ENCODE data around the gene BMP8B. TPM values are rescaled to one million over a fixed set of nuclear protein-coding genes. Genes with fewer than 3 reads are reported as not detected.
"Not testable (repeated sequence)": the region's sequence is repeated elsewhere in the genome, so short reads cannot be mapped to it uniquely, and the experiment has no call there.

BMP8B gene
- polyA plus RNA-seq, 4 donors = 1.9 to 3.8 (median 2.6) TPM

DNA sequence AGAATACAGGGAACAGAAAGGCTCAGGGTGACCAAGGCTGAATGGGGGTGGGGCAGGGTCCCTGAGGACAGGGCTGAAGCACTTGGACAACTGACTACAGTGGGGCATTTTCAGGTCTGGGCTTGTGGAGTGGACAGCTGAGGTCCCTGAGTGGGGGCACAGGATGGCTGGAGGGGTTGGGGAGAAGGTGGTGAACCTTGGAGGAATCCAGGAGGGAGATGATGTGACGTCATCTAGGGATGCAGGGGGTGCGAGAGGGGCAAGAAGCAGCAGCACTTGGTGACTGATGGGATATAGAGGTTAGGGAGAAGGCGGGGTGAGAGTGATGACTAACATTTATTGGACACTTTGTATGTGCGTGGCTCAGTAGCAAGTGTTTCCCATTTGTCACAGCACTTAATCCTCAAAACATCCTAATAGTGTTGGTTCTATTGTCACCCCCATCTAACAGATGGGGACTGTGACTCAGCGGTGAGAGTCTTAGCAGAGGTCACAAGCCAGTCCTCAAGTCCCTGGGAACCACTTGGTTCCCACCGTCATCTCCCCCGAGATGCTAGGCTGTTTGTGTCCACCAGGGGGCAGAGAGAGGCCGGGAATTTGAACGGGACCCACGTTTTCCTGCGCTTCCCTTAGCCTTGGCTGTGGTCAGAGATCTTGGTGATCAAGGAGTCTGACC, 27.9 kb upstream of the BMP8B start:
- peak; percentile 52 to 58 (median 54) for DNase-seq (ENCODE audit: low read depth in 4 of 4, low spot score in 3 of 4)

DNA sequence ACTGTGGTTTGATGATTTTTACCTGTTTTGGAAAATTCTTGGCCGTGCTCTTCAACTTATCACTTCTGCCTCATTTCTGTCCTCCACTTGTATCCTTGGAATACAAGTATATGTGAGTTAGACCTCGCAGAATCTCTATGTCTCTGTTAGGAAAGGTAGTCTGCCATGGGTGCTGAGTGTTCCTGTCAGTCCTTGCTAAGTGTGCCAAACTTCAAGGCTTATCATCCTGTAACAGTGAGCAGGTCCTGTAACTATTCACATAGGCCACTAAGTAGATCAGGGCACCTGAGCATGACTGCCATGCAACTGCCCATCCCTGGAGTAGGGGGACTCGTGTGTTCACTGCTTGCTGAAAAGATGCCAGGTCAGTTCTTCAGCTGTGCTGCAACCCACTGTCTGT, 24.2 kb upstream of the BMP8B start:
- DNase-seq (ENCODE audit: low read depth in 4 of 4, low spot score in 3 of 4) = no peak

DNA sequence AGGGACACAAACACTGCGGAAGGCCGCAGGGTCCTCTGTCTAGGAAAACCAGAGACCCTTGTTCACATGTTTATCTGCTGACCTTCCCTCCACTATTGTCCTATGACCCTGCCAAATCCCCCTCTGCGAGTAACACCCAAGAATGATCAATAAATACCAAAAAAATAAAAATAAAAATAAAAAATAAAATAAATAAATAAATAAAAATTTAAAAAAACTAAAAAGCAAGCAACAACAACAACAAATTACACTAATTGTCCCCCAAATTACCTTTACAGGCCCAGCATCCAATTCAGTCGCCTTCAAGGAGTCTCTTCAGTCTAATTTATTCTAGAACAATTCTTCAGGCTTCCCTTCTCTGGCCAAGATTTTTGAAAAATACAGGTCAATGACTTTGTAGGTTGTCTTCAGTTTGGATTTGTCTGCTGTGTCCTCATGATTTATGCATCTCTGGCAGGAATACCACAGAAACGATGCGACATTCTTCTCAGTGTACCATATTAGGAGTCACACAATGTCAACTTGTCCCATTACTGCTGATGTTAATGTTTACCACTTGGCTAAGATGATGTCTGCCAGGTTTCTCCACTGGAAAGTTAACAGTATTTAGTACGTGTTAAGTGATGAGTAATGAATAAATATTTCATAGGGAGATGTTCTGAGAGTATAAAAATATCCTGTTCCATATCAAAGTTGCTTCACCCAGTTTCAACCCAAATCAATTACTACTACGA, 20.3 kb upstream of the BMP8B start:
- DNase-seq (ENCODE audit: low read depth in 4 of 4, low spot score in 3 of 4) = no peak

DNA sequence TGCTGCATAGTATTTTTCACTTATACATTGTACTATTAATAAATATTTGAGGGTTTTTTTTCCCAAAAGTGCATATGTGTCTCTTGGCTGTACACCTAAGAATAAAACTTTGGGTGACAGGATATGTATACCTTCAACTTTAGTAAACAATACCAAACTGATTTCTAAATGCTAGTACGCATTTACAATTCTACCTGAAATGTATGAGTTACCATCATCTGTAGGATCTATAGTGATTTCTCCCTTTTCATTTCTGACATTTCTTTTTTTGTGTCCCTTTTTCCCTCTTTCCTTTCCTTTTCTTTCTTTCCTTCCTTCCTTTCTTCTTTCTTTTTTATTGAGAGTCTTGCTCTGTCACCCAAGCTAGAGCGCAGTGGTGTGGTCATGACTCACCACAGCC, 16.7 kb upstream of the BMP8B start:
- no peak for DNase-seq (ENCODE audit: low read depth in 4 of 4, low spot score in 3 of 4)

DNA sequence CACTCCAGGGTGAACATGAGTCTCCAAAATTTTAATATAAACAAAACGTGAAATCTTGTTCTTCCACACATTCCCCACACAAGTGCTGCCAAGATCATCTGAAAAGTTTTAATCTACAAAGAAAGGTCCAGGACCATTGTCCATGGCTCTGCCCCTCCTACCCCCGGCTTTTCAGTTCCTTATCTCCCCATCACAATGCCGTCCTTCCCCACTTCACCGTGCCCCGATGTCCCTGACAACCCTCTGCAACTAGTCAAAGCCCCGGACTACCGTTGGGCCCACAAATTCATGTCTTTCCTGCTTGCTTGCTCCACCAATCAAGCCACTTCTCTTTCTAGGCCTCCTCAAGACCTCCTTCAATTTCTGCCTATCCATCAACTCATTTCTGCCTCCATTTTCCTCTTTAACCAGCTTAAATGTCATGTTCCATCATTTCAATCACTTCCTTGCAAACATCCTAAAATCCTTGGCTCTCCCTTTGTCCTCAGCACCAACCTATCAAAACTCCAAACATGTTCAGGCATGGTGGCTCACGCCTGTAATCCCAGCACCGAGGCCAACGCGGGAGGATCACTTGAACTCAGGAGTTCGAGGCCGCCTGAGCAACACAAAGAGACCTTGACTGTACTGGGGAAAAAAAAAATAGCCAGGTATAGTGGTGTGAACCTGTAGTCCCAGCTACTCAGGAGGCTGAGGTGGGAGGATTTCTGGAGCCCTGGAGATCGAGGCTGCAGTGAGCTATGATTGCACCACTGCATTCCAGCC, 14.0 kb upstream of the BMP8B start:
- DNase-seq (ENCODE audit: low read depth in 4 of 4, low spot score in 3 of 4) = no peak

DNA sequence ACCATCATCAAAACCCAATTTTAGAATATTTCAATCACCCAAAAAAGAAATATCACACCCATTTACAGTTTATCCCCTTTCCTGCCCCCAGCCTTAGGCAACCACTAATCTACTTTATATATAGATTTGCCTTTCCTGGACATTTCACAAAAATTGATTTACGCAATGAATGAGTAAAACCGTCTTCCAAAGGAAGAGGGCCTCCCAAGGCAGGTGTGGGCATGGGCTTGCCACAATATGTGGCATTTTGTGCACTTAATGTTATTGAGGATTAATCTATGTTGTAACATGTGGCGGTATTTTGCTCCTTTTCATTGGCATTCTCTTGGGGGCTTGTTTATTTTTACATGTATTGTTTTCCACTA, 11.8 kb upstream of the BMP8B start:
- no peak for DNase-seq (ENCODE audit: low read depth in 4 of 4, low spot score in 3 of 4)

DNA sequence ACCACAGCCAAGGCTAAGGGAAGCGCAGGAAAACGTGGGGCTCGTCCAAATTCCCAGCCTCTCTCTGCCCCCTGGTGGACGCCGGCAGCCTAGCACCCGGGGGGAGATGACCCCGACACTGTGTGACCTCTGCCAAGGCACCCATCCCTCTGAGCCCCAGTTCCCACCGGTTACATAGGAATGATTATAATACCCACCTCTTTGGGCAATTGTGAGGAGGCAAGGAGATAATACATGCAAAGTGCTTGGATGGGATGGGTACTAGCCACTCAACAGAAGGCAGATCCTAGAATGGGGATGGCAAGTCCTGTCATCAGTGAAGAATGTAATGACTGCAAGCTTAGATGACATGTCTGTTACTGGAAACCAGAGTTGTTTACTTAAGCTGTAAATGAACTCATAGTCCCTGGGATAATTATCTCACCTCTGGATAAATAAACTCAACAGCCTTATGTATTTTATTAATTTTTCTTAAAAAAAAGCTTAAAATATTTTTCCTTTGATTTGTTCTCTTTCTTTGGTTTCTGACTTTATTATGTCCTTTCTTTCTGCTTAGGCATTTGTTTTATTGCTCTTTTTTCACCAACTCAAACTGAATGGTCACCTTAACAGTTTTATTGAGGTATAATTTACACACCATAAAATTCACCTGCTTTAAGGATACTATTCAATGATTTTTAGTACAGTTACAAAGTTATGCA, 11.3 kb upstream of the BMP8B start:
- DNase-seq (ENCODE audit: low read depth in 4 of 4, low spot score in 3 of 4) = no peak

DNA sequence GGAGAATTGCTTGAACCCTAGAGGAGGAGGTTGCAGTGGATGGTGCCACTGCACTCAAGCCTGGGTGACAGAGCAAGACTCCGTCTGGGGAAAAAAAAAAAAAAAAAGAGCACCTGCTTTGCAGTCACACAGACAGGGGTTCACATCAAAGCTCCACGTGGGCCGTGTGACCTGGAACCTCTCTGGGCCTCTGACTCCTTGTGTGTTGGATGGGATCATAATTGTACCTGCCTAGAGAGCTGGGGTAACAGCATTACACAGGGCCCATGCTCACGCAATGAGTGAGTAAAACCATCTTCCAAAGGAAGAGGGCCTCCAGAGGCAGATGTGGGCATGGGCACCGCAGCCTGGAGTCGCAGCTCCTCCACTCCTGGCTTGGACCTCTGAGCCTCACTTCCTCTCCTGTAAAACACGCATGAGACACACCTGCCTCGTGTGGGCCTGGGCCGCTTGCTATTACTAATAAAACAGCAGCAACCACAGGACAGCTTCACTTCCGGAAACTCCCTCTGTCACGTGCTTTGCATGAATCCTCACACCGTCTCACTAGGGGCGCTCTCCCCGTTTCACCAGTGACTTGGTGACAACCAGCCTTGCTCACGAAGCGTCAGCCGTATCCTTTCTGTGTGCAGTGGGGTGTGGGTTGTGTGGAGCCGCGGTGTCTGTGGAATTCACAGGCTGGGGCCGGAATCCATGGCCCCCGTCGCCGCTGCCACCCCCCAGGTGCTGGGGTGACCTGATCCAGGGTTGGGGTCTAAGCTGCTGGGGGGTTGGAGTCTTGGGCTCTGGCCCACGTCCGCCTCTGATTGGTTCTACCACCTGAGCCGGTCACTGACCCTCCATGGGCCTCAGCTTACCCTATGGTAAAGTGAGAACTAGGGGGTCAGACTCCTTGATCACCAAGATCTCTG, 10.4 kb upstream of the BMP8B start:
- DNase-seq (ENCODE audit: low read depth in 4 of 4, low spot score in 3 of 4) = not testable (repeated sequence)

DNA sequence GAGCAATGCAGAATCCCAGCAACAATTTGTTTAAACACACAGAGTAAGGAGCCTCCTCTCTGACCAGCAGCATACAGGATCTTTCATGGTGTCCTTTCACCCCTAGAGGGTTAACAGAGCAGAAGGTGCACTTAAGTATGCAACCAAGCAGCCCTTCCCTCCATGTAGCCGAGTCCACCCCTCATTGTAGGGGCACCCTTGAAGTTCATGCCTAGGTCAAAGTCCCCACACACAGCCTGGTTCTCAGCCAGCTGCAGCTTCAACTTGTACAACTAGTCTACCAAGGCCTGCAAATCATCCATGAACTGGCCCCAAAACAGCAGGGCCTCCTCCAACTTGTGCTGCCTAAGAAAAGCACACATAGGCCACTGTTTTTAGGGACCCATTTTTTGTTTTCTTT, 7.0 kb upstream of the BMP8B start:
- DNase-seq (ENCODE audit: low read depth in 4 of 4, low spot score in 3 of 4) = no peak

DNA sequence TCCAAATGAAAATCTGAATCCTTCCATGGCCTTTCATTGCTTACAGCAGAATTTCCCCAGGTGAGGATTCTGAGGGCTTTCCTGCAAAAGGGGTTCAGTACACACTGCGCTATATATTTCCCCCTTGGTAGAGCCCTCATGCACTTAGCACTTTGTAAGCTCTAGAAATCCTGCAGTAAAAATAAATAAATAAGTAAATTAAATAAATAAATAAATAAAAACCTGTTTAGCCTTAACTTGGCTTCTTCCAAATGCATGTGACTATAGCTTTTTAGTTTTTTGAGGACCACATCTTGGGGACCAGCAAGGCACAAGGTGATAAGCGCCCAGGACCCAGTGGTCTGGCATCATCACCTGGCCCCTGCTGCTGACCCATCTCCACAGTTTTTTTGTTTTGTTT, 3.2 kb upstream of the BMP8B start:
- DNase-seq (ENCODE audit: low read depth in 4 of 4, low spot score in 3 of 4) = no peak

DNA sequence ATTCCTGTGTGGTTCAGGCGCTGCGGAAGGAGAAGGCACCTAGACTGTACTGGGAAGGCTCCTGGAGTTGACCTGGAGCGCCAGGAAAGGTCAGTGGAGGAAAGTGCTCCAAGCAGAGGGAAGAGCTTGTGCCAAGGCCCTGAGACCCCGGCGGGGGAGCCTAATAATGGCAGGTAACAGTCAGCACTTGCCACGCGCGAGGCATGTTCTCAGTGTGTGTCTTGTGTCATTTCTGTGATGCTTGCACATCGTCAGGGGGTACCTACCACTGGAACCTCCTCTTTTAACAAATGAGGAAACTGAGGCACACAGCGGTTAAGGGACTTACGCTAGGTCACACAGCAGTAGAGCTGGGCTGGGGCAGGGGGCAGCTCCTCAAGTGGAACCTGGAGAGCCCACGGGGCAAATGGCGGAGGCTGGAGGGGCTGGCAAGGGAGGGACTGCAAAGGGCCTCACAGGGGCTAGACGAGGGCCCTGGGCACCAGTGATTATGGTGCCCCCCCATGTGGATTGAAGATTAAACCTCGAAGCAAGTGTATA, 976 bp upstream of the BMP8B start:
- DNase-seq (ENCODE audit: low read depth in 4 of 4, low spot score in 3 of 4) = no peak

DNA sequence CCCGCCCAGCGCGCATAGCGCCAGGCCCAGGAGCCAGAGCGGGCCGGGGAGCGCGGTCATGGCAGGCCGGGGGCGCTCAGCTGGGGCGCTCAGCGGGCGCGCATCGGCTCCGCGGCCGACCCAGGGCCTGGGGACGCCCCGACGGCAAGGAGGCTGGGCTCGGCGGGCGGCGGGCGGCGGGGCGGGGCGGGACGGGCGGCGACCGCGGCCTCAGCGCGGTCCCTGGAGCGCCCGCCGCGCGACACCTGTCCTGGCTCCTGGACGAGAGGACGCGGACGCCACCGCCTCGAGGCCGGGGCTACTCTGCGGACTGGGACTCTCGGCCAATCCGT, 273 bp downstream of the BMP8B start:
- no peak for DNase-seq (ENCODE audit: low read depth in 4 of 4, low spot score in 3 of 4)

DNA sequence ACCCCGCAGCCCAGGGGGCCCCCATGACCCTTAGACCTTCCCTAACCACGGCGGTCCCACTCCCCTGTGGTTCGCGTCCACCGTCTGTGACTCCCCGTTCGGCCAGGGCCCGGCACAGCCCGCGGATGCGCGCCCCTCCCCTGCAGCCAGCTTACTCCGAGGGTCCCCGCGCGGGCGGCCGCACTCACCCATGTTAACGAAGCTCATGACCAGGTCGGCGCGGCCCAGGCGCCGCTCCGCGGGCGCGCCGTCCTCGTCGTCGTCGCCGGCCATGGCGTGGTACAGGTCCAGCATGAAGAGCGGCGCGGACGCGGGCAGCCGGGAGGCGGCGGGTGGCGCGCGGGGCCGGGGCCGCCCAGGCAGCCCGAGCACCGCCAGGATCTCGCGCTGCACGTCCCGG, 701 bp downstream of the BMP8B start:
- DNase-seq (ENCODE audit: low read depth in 4 of 4, low spot score in 3 of 4) = not testable (repeated sequence)

DNA sequence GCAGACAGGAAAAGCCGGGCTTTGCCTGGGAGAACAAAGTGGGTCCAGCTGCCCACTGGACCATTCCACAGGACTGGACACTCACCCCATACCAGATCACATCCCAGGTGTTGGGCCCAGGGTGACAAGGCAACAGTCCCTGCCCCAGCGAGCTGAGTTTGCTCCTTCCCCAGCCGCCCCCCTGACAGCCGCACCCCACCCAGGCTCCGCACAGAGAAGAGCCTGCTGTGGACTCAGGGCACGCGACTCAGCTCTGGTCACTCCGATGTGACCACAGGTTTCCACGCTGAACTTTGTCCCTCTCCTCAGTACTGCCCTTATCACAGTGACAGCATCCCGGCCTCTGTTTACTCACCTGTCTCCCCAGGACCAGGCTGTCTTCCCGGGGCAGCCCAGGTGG, 1.2 kb downstream of the BMP8B start:
- no peak for DNase-seq (ENCODE audit: low read depth in 4 of 4, low spot score in 3 of 4)

DNA sequence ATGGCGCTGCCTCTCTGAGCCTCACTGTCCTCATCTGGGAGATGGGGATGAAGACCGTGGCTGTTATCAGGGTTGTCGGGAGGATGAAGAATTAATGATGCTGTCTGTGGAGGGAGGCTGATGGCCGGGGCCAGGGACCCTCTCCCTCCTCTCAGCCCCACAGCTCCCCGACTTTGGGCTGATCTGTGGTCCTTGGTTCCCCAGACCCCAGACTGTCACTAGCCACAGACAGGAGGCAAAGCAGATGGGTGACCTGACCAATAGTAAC, 1.6 kb downstream of the BMP8B start:
- not testable (repeated sequence) for DNase-seq (ENCODE audit: low read depth in 4 of 4, low spot score in 3 of 4)

DNA sequence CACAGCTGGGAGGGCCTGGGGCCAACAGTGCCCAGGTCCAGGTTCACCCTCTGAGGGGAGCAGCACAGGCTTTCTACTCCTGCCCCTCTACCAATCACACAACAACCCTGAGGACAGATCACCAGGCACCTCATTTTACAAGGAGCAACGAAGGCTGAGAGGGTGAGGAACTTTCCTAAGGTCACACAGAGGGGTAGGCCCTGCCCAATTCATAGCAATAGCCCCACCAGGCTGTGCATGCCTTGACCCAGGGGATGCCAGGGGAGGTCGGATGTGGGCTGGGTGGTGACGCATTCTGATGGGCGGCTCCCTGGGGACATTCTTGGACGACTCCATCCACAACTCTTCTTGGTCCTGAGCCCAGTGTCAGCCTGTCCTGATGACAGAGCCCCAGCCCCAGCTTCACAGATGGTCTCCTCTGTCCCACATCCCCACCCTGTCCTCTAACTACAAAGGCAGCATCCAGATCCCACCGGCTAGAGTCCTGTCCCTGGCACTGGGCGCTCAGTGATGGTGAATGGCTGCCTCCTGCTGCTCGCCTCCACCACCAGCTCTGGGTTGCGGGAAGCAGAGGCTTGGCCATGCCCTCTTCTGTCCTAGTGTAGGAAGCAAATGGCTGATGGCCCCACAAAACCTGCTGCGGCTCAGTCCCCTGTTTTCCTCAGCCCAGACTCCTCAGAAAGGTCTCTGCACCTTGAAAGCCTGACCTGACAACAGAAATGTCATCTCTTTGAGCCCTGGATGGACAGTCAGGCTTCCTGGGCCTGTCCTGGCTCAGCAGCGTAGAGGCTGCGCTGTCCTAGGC, 2.2 kb downstream of the BMP8B start:
- not testable (repeated sequence) for DNase-seq (ENCODE audit: low read depth in 4 of 4, low spot score in 3 of 4)

DNA sequence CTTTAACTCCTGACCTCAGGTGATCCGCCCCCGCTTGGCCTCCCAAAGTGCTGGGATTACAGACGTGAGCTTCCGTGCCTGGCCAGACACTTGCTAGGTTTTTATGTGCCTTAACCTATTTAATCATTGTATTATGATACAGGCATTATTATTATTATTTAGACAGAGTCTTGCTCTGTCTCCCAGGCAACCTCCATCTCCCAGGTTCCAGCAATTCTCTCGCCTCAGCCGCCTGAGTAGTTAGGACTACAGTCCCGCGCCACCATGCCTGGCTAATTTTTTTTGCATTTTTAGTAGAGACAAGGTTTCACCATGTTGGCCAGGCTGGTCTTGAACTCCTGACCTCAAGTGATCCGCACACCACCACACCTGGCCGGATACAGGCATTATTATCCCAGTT, 6.0 kb downstream of the BMP8B start:
- not testable (repeated sequence) for DNase-seq (ENCODE audit: low read depth in 4 of 4, low spot score in 3 of 4)

DNA sequence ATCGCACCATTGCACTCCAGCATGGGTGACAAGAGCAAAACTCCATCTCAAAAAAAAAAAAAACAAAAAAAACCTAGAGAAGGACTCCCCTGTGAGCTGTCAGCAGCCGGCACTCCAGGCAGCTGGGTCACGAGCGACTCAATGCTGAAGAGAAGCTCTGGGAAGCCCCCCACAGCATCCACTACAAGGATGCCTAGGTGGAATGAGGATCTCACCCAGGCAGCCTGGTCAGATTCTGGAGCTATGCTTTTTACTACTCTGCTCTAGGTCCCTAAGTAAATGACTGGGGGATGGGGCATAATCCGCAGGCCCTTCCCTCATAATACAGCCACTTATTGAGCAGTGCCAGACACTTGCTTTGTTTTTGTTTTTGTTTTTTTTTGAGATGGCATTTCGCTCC, 6.6 kb downstream of the BMP8B start:
- no peak for DNase-seq (ENCODE audit: low read depth in 4 of 4, low spot score in 3 of 4)

DNA sequence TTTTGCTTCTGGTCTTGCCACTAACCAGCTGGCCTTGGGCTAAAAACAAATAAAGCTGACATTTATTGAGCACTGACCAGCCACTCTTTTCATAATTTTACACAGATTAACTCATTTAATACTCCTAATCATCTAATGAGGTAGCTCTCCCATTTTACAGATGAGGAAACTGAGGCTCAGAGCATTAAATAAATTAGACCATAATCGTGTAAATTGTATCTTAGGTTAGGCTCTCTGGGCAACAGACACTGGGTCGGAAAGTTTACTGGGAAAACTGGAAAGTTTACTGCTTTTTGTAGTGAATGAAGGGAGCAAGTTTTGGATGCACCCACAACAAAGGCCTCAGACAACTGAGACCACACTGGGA, 7.3 kb downstream of the BMP8B start:
- DNase-seq (ENCODE audit: low read depth in 4 of 4, low spot score in 3 of 4) = no peak

DNA sequence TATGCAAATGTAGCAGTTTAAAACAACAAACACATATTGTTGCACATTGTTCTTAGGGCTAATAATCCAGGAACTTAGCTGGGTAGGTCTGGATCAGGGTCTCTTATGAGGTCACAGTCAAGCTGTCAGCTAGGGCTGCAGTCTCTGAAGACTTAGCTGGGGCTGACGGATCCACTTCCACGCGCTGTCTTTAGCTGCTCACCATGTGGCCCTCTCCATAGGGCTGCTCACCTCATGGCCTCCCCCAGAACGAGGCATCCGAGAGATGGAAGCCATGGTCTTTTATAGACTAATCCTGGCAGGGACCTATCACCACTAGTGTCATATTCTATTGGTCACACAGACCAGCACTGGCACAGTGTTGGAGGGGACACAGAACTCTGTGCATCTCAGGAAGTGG, 8.8 kb downstream of the BMP8B start:
- no peak for DNase-seq (ENCODE audit: low read depth in 4 of 4, low spot score in 3 of 4)

Data from right renal pelvis (tissue), 4 donors.